Tibial artery (tissue), 4 donors: Measurements from ENCODE around the gene BEAN1.

Experiments
- DNase-seq, 2 donors: peaks; one replicate each; pipeline ENCODE4 v3.0.0-alpha.2; 2019
- H3K27ac ChIP-seq, 2 donors: fragments of 200-600 bp; sonication (generic) in 1 of 2; 1 replicate in 1 of 2; 2 replicates in 1 of 2; pipeline ENCODE4 v1.5.1; 2018 to 2019; ENCODE audit warnings: mild to moderate bottlenecking in 1 of 2
- H3K27me3 ChIP-seq, 2 donors: fragments of 200-600 bp; sonication (generic) in 1 of 2; one replicate each; pipeline versions ENCODE4 v1.5.1 to v1.6.0; 2016 to 2019
- H3K36me3 ChIP-seq, 3 donors: fragments of 200-600 bp; sonication (generic) in 2 of 3; one replicate each; pipeline ENCODE4 v1.5.1; 2016 to 2019; ENCODE audit warnings: mild to moderate bottlenecking in 2 of 3
- H3K4me1 ChIP-seq, 4 donors: fragments of 200-600 bp; sonication (generic) in 2 of 4; 1 replicate in 3 of 4; 2 replicates in 1 of 4; pipeline ENCODE4 v1.5.1; 2016 to 2019
- H3K4me3 ChIP-seq, 2 donors: fragments of 200-600 bp; sonication (generic) in 1 of 2; 1 replicate in 1 of 2; 2 replicates in 1 of 2; pipeline ENCODE4 v1.5.1; 2018 to 2019; ENCODE audit warnings: mild to moderate bottlenecking in 2 of 2
- H3K9me3 ChIP-seq, 3 donors: fragments of 200-600 bp; sonication (generic) in 1 of 3; one replicate each; pipeline ENCODE4 v1.5.1; 2016 to 2019
- intact Hi-C: fragments of 100-400 bp; cut with DNase I; formaldehyde crosslinking; loops from one replicate; pipeline ENCODE4 v1.15.0; 2023; ENCODE audit warnings: low total_unique reads
- TF ChIP-seq, protein P1 (sequence below), 2 experiments: fragments of 200-600 bp in 1 of 2; fragments of 450-650 bp in 1 of 2; IDR thresholded peaks; one replicate each; pipeline ENCODE4 v1.5.1; 2017 to 2019; ENCODE audit warnings: antibody characterized with exemption in 2 of 2, mild to moderate bottlenecking in 1 of 2, moderate library complexity in 1 of 2

BEAN1 gene

DNA sequence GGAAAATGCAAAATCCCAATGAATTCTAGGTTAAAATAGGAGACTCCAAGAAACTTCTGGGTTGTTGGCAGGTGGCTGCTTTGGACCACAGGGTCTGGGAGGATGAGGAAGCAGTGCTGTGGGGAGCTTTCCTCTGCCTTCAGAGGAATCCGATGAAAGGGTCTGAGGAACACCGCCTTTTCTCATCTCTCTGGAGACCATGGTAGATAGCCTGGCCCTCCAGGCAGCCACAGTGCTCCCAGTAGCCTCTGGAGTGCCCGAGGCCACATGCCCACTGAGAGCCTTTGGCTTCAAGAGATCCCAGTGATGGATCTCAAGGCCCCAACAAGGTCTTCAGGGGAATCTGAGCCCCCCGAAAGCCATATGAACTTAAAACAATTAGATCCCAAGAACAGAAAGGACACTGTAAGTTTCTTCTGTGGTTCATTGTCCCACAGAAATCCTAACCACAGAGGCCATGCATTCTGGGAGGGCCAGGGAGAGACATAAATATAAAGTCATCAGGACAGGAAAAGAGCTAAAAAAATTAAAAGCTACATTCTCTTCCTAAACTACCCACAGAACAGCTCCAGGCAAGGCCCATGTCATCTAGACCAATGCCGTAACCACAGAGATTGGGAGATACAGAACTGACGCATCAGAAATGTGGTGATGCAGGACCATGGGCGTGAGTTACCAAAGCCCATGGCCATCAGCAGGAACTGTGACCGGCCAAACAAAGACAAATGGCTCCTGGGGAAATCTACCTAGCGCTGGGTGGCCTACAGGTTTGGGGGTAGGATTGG, 98.5 kb downstream of the BEAN1 start:
- no peak for DNase-seq
- no peaks in the 10 kb centered on the region for H3K27me3 ChIP-seq
- peak overlapping the region; percentile 19 to 28 for H3K27ac ChIP-seq
- intact Hi-C loops = no loop called here
- peaks cover 55 to 85% (median 60%) of the 10 kb centered on the region in 3 donors for H3K36me3 ChIP-seq
- peaks cover 0 to 33% (median 15%) of the 10 kb centered on the region in 4 donors for H3K4me1 ChIP-seq
- TF ChIP-seq, protein P1, sequence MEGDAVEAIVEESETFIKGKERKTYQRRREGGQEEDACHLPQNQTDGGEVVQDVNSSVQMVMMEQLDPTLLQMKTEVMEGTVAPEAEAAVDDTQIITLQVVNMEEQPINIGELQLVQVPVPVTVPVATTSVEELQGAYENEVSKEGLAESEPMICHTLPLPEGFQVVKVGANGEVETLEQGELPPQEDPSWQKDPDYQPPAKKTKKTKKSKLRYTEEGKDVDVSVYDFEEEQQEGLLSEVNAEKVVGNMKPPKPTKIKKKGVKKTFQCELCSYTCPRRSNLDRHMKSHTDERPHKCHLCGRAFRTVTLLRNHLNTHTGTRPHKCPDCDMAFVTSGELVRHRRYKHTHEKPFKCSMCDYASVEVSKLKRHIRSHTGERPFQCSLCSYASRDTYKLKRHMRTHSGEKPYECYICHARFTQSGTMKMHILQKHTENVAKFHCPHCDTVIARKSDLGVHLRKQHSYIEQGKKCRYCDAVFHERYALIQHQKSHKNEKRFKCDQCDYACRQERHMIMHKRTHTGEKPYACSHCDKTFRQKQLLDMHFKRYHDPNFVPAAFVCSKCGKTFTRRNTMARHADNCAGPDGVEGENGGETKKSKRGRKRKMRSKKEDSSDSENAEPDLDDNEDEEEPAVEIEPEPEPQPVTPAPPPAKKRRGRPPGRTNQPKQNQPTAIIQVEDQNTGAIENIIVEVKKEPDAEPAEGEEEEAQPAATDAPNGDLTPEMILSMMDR (IDR thresholded peaks at IDR 0.05) = no peak
- H3K4me3 ChIP-seq = no peak overlapping the region
- no peaks in the 10 kb centered on the region for H3K9me3 ChIP-seq

DNA sequence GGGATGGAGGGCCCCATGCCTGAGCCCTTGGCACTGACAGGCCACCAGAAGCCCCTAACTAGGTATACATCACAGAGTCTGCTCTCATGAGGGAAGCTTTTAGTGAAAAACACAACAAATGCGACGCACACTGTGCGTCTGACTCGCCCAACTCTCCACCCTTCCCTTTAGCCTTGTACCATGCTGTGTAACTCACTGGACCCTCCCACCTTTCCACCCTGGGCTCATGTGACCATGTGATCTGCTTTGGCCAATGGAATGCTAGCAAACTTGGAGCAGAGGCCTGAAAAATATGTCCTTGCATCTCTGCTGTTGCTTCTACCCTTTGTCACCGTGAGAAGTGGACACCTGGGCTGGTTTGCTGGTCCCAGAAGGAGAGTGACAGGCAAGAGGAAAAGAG, 101.2 kb downstream of the BEAN1 start:
- Histone ChIP-seq H3K4me3 (no peak overlapping the region), H3K27me3 (no peaks in the 10 kb centered on the region), H3K9me3 (no peaks in the 10 kb centered on the region), H3K36me3 (peaks cover 69 to 90% (median 69%) of the 10 kb centered on the region in 3 donors), H3K27ac (no peak overlapping the region), H3K4me1 (peaks cover 0 to 12% (median 0%) of the 10 kb centered on the region in 4 donors)
- DNase-seq = no peak
- TF ChIP-seq, protein P1 (IDR thresholded peaks at IDR 0.05) = no peak
- intact Hi-C loops = no loop called here

DNA sequence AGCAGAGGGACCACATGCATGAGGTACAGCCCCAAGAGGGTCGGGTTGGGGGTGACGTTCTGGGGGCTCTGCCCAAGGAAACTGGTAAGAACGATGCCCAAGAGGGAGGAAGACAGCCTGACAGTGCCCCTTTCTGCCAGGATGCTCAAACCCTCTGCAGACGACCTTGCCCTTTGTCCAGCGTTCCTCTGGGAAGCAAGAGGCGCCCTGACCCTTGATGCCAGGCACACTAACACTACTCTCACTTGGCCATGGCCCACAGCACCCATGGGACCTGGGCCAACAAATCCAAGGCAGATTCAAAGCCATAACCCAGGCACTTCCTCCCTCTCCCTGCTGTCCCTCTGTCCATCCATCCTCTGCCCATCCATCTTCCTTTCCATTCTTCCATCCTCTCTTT, 102.4 kb downstream of the BEAN1 start:
- H3K4me3 ChIP-seq = no peak overlapping the region
- no peak overlapping the region for H3K27ac ChIP-seq
- H3K36me3 ChIP-seq = peaks cover 66 to 95% (median 72%) of the 10 kb centered on the region in 3 donors
- H3K27me3 ChIP-seq = no peaks in the 10 kb centered on the region
- no peak for DNase-seq
- H3K4me1 ChIP-seq = peaks cover 0 to 2% (median 0%) of the 10 kb centered on the region in 4 donors
- H3K9me3 ChIP-seq = no peaks in the 10 kb centered on the region
- TF ChIP-seq, protein P1 (IDR thresholded peaks at IDR 0.05) = no peak
- intact Hi-C loops = no loop called here
